IMR-90 (cell line): ENCODE measurements around the gene SLC2A11. TPM values are rescaled to one million over a fixed set of nuclear protein-coding genes. Genes with fewer than 3 reads are reported as not detected.

Experiments used
- ATAC-seq: fragments of 200-7000 bp; cut with Tn5 transposase; 2 replicates; pipeline ENCODE4 v1.9.1; 2020; ENCODE audit warnings: low read depth, mild to moderate bottlenecking, moderate library complexity
- BruUV-seq: library from RNA; stranded (reverse); fragments of 400-500 nt; replicated peaks from 2 replicates; lab custom pipeline; 2021; lab: Mats Ljungman, UMichigan
- CTCF ChIA-PET: fragments of 300-600 bp; formaldehyde crosslinking; extraction: SDS; loops from one replicate; lab custom pipeline; 2021; ENCODE audit warnings: antibody characterized with exemption; lab: Yijun Ruan, JAX
- POLR2A ChIA-PET: fragments of 300-600 bp; sonication (Branson Sonifier 250); formaldehyde crosslinking; loops from one replicate; lab custom pipeline; 2022; ENCODE audit warnings: antibody characterized with exemption; ENCODE audit not compliant: unreplicated experiment; lab: Charles Lee
- DNase-seq: peaks from one replicate; pipeline ENCODE4 v3.0.0; 2013
- H2AFZ ChIP-seq: replicated peaks from 2 replicates; pipeline ENCODE3; 2013; ENCODE audit warnings: low read length, mild to moderate bottlenecking; ENCODE audit not compliant: poor library complexity
- H2AK5ac ChIP-seq: 2 replicates; pipeline ENCODE4 v1.6.1; 2013; ENCODE audit warnings: low read depth, low read length, inconsistent platforms
- H2AK9ac ChIP-seq: replicated peaks from 2 replicates; pipeline ENCODE3; 2013; ENCODE audit warnings: mild to moderate bottlenecking, low read depth, low read length, moderate library complexity; ENCODE audit not compliant: poor library complexity
- H2BK120ac ChIP-seq: 2 replicates; pipeline ENCODE4 v1.6.1; 2013; ENCODE audit warnings: low read depth, low read length, inconsistent platforms
- H2BK15ac ChIP-seq: 3 replicates; pipeline ENCODE4 v1.6.1; 2013; ENCODE audit warnings: low read depth, low read length, inconsistent platforms
- H2BK20ac ChIP-seq: 2 replicates; pipeline ENCODE4 v1.6.1; 2013; ENCODE audit warnings: low read depth, mild to moderate bottlenecking, inconsistent platforms, low read length, moderate library complexity
- H2BK5ac ChIP-seq: 2 replicates; pipeline ENCODE4 v1.6.1; 2013; ENCODE audit warnings: mild to moderate bottlenecking, low read depth, low read length, inconsistent platforms; ENCODE audit not compliant: poor library complexity, severe bottlenecking
- H3K14ac ChIP-seq: replicated peaks from 2 replicates; pipeline ENCODE4 v1.6.1; 2013; ENCODE audit warnings: low read depth, low read length, inconsistent platforms
- H3K18ac ChIP-seq: 2 replicates; pipeline ENCODE4 v1.6.1; 2013; ENCODE audit warnings: low read depth, low read length, control low read depth
- H3K23ac ChIP-seq: 2 replicates; pipeline ENCODE4 v1.6.1; 2013; ENCODE audit warnings: low read depth, low read length, inconsistent platforms
- H3K27ac ChIP-seq: 2 replicates; pipeline ENCODE4 v1.5.1; 2013; ENCODE audit warnings: mild to moderate bottlenecking, control low read depth, low read length; ENCODE audit not compliant: insufficient read depth
- H3K27me3 ChIP-seq: 2 replicates; pipeline ENCODE4 v1.6.1; 2013; ENCODE audit warnings: low read length; ENCODE audit not compliant: control insufficient read depth, insufficient read depth
- H3K36me3 ChIP-seq: 2 replicates; pipeline ENCODE4 v1.6.1; 2013; ENCODE audit warnings: low read length, mixed read lengths; ENCODE audit not compliant: control insufficient read depth, insufficient read depth
- H3K4ac ChIP-seq: 2 replicates; pipeline ENCODE4 v1.6.1; 2013; ENCODE audit warnings: low read depth, low read length, inconsistent platforms
- H3K4me1 ChIP-seq: 2 replicates; pipeline ENCODE4 v1.6.1; 2013; ENCODE audit warnings: low read length, mixed read lengths; ENCODE audit not compliant: control insufficient read depth, insufficient read depth
- H3K4me2 ChIP-seq: 2 replicates; pipeline ENCODE4 v1.6.1; 2013; ENCODE audit warnings: low read depth, mild to moderate bottlenecking, control low read depth, low read length, moderate library complexity
- H3K4me3 ChIP-seq: 2 replicates; pipeline ENCODE4 v1.5.1; 2013; ENCODE audit warnings: low read depth, mild to moderate bottlenecking, control low read depth, low read length, moderate library complexity; ENCODE audit not compliant: insufficient read depth
- H3K56ac ChIP-seq: 2 replicates; pipeline ENCODE4 v1.6.1; 2013; ENCODE audit warnings: low read length, inconsistent platforms; ENCODE audit not compliant: insufficient read depth; ENCODE audit errors: extremely low read depth
- H3K79me1 ChIP-seq, 2 experiments: 2 replicates each; pipeline ENCODE4 v1.6.1; 2013; ENCODE audit warnings: low read length in 2 of 2, inconsistent platforms in 1 of 2, low read depth in 1 of 2
- H3K9ac ChIP-seq: 2 replicates; pipeline ENCODE4 v1.6.1; 2013; ENCODE audit warnings: low read depth, low read length, control low read depth
- H3K9me1 ChIP-seq: 2 replicates; pipeline ENCODE4 v1.6.1; 2013; ENCODE audit warnings: low read length, inconsistent platforms; ENCODE audit not compliant: insufficient read depth
- H3K9me3 ChIP-seq: 2 replicates; pipeline ENCODE4 v1.6.1; 2013; ENCODE audit warnings: low read length; ENCODE audit not compliant: control insufficient read depth, insufficient read depth
- H4K20me1 ChIP-seq: 2 replicates; pipeline ENCODE4 v1.6.1; 2013; ENCODE audit warnings: low read length, inconsistent platforms; ENCODE audit not compliant: insufficient read depth
- H4K5ac ChIP-seq: 2 replicates; pipeline ENCODE4 v1.6.1; 2013; ENCODE audit warnings: mild to moderate bottlenecking, low read depth, low read length, control low read depth
- H4K8ac ChIP-seq, 2 experiments: 2 replicates each; pipeline ENCODE4 v1.6.1; 2013; ENCODE audit warnings: low read depth in 2 of 2, low read length in 2 of 2, control low read depth in 1 of 2, inconsistent platforms in 1 of 2
- H4K91ac ChIP-seq: 2 replicates; pipeline ENCODE4 v1.6.1; 2013; ENCODE audit warnings: low read depth, low read length, inconsistent platforms; ENCODE audit not compliant: insufficient read depth
- BHLHE40 ChIP-seq: fragments of 150-350 bp; IDR thresholded peaks from 2 replicates; pipeline ENCODE4 v1.6.1; 2016; ENCODE audit warnings: mild to moderate bottlenecking, low read depth, low read length
- MAZ ChIP-seq: IDR thresholded peaks from 2 replicates; pipeline ENCODE4 v1.6.1; 2012; ENCODE audit warnings: low read depth, mild to moderate bottlenecking, low read length, improper control_type of control experiment, moderate library complexity, borderline replicate concordance
- MXI1 ChIP-seq: IDR thresholded peaks from 2 replicates; pipeline ENCODE4 v1.6.1; 2012; ENCODE audit warnings: low read depth, mild to moderate bottlenecking, low read length, moderate library complexity, borderline replicate concordance
- USF2 ChIP-seq: fragments of 150-350 bp; IDR thresholded peaks from 2 replicates; pipeline ENCODE4 v1.6.1; 2017; ENCODE audit warnings: mild to moderate bottlenecking, antibody characterized with exemption, low read length, low read depth
- WGBS, 2 experiments: methylation state at CpG; one replicate each; pipeline versions ENCODE4 v1.1.5 to v1.1.7; 2013; ENCODE audit warnings: missing lambda C conversion rate in 2 of 2; ENCODE audit not compliant: insufficient read length in 1 of 2; ENCODE audit errors: extremely low coverage in 2 of 2; 5-methylcytosine and 5-hydroxymethylcytosine counted together
- dilution Hi-C: fragments of 300-500 bp; cut with HindIII; formaldehyde crosslinking; loops from one replicate; pipeline ENCODE4 v1.14.3; 2018; ENCODE audit warnings: low sequenced_read_pairs; ENCODE audit not compliant: unreplicated experiment
- in situ Hi-C: fragments of 300-500 bp; cut with MboI; formaldehyde crosslinking; loops from 3 replicates; pipeline ENCODE4 v1.14.3; 2019; ENCODE audit warnings: low sequenced_read_pairs, inconsistent platforms, mixed read lengths
- intact Hi-C: fragments of 100-400 bp; cut with micrococcal nuclease; formaldehyde crosslinking; loops from 2 replicates; pipeline ENCODE4 v1.10.0; 2022
- polyA plus RNA-seq, 3 experiments: library from polyadenylated mRNA; depleted of rRNA; stranded (reverse); fragments of >200 nt; gene quantifications; 2 replicates each; pipeline ENCODE4 v1.2.3, GENCODE V29; 2012; ENCODE audit warnings: low replicate concordance in 1 of 3
- total RNA-seq: library from RNA; depleted of rRNA; stranded (reverse); fragments of >200 nt; gene quantifications from 2 replicates; pipeline ENCODE4 v1.2.3, GENCODE V29; 2012

The SLC2A11 gene
- total and polyA plus RNA-seq, 2 of the 4 experiments (the other 2 are of a cell fraction), result 3.2 to 8.7 TPM

- Histone ChIP-seq H2BK15ac (no peak within 1 kb of the TSS), H3K79me1 (0 out of 4 replicates have a peak, but pooled peaks cover 0 to under 1% of the 10 kb centered on the region in 2 experiments), H3K18ac (no peak within 1 kb of the TSS), H3K4me3 (peak within 1 kb of the TSS; percentile 16), H3K9me3 (no peaks in the 10 kb centered on the region), H3K27me3 (no peaks in the 10 kb centered on the region; the same call in 1 of the 2 replicates), H3K14ac (no peak within 1 kb of the TSS), H4K5ac (no peak within 1 kb of the TSS), H3K4me2 (peak within 1 kb of the TSS; percentile 76), H2AK9ac (peak within 1 kb of the TSS; percentile 5), H3K23ac (no peak within 1 kb of the TSS), H3K4me1 (peaks cover 2% of the 10 kb centered on the region), H3K56ac (no peak within 1 kb of the TSS), H2AK5ac (no peak within 1 kb of the TSS), H3K9me1 (no peaks in the 10 kb centered on the region), H4K8ac (no peak within 1 kb of the TSS), H2BK120ac (no peak within 1 kb of the TSS), H3K36me3 (peaks cover 24% of the 10 kb centered on the region), H2BK20ac (no peak within 1 kb of the TSS), H3K4ac (no peak within 1 kb of the TSS), H2AFZ (peak within 1 kb of the TSS; percentile 86), H3K27ac (no peak within 1 kb of the TSS), H2BK5ac (no peak within 1 kb of the TSS), H3K9ac (no peak within 1 kb of the TSS), H4K20me1 (peaks cover 7% of the 10 kb centered on the region; the same call in 1 of the 2 replicates), H4K91ac (no peak within 1 kb of the TSS)
- ATAC-seq (peak; percentile 94), DNase-seq (peak; percentile 93)
- intact Hi-C loops, result no loop called here
- 5% methylated on average over 35 of the region's 70 CpGs; no CpG with 5 or more reads in 1 of the 2 experiments for WGBS, 2 experiments
- dilution Hi-C loops, result no loop called here
- POLR2A ChIA-PET, result no interaction called here
- in situ Hi-C loops, result no loop called here
- CTCF ChIA-PET, result no interaction called here
- BruUV-seq, result no TSS peak
- peak; percentile 82; the same call in 1 of the 2 replicates for TF ChIP-seq MXI1
- TF ChIP-seq BHLHE40, result peak; percentile 43; the same call in 1 of the 2 replicates
- TF ChIP-seq USF2, result peak; percentile 91
- TF ChIP-seq MAZ, result no peak
Measured at GRCh38 chr22:23838681-23839468, 18.8 kb upstream of the SLC2A11 start, which contains the start of gene DERL3. Gene DERL3, minus strand, starts transcription at chr22:23839006. Its CDS starts 19 bp downstream, at chr22:23838987.
